Right ventricle myocardium inferior (tissue), 1 donor: ENCODE results near the gene OR51B6. TPM values are rescaled to one million over a fixed set of nuclear protein-coding genes. Genes with fewer than 3 reads are reported as not detected.
"Not testable (repeated sequence)": the region's sequence is repeated elsewhere in the genome, so short reads cannot be mapped to it uniquely, and the experiment has no call there.

Source experiments
- ATAC-seq: fragments of 200-7000 bp; cut with Tn5 transposase; one replicate; pipeline ENCODE4 v1.9.1; 2020; ENCODE audit warnings: mild to moderate bottlenecking, moderate library complexity
- DNase-seq: peaks from one replicate; pipeline ENCODE4 v3.0.0; 2021; ENCODE audit errors: missing footprints
- intact Hi-C: fragments of 100-400 bp; cut with DNase I; formaldehyde crosslinking; loops from one replicate; pipeline ENCODE4 v1.11.0; 2022
- total RNA-seq: library from RNA; stranded (reverse); fragmentation: NEBNext Ultra II Directional; extraction: Animal tissue kit (Norgen Biotek cat#: 25700); gene quantifications from one replicate; pipeline ENCODE4 v1.2.1, GENCODE V29; 2021
- donor health status: DM: no; HTN: yes; CAD: no; lungs with severe emphysema.

Gene OR51B6
- total RNA-seq, 1 donor from 2014 or later: not detected

DNA sequence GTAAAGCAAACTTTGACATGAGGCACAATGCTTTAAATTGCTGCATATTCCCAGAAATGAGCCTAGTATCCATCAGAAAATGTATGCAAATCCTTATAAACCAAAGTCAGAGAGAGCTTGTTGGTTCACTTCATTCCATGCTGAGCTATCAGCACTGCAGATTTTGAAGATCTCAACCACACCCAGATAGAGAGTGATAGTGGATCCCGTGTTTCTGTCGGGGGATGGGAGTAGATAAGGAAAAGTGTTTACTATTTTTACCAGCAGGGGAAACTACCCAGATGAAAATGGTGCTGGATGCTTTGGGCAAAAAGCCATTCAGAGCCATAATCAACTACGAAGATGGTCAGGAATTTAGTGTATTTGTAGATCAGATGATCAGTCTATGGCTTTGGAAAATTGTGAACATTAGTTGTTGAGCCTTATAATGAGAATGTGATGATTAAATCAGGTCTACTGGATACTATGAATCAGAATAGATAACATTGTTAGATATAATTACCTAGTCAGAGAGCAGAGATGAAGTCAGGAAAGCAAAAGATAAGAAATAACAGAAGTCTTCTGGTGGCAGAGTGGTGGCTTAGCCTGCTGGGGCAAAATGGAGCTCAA lies 10.8 kb downstream of the OR51B6 start:
- ATAC-seq: no peak
- intact Hi-C loops: no loop called here
- no peak for DNase-seq

DNA sequence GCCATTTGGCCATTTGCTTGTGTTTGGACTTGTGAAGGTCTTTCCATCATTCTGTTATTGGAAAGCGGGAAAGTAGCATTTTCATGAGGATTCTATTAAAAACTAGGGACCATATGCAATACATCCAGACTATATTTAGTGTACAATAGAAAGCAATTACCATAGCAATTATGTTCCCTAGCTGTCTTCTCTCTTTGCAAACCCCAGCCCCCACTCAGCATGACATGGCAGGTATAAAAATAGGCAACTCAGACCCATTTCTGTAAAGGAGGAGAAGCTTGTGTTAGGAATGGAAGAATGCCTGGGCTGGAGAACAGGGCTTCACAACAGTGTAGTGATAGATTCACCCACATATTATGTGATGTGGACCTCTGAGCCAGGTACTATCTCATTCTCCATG lies 12.4 kb downstream of the OR51B6 start:
- intact Hi-C loops: no loop called here
- ATAC-seq (no peak), DNase-seq (no peak)

DNA sequence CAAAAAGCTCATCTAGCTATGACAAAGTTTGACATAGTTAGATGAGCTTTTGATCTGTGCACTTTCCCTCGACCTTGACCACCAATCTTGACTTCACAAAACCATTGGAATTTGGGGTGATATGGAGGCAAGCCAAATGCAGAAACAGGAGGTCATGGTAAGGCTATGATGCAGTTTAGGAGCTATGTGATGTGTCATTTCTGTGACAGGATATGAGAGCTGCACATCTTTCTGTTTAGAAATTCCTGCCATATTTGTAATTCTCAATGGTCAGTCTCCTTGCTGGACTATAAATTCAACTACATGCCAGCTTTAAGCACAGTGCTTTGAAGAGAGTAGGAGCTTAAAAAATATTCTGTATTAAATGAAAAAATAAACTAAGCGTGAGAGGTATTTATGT lies 12.9 kb downstream of the OR51B6 start:
- intact Hi-C loops: no loop called here
- ATAC-seq (no peak), DNase-seq (no peak)

- ATAC-seq, DNase-seq: not testable (repeated sequence)
- intact Hi-C loops: loop anchor here (5.0 kb wide), 1 partner anchor 164 kb away; the partner anchor contains the start of gene OR51V1
These were observed 15.1 kb downstream of the OR51B6 start for GRCh38 chr11:5366365-5366764.

DNA sequence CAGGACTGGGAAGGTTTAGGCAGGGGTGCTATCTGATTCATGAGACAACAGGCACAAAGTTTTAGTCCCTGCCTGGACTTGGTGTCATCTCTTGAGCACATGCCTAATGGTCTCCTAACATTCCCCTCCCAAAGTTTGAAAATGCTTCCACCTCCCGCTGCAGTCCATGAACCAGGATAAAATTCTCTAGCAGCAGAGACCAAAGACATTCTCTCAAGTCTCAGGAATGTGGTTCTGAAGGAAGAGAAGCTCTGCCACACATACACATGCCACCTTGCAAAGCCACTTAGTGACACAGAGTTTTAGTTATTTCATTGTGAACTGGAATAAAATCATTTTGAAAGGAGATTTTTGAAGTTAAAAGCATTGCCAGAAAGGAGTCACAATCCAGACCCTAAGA lies 15.5 kb downstream of the OR51B6 start:
- no peak for DNase-seq
- ATAC-seq: no peak
- intact Hi-C loops: loop anchor here (5.0 kb wide), 1 partner anchor 165 kb away; the partner anchor contains the start of gene OR51V1

- intact Hi-C loops: loop anchor here (5.0 kb wide), 1 partner anchor 165 kb away; the partner anchor contains the start of gene OR51V1
- peak; percentile 39 for ATAC-seq
- no peak for DNase-seq
These were observed 16.3 kb downstream of the OR51B6 start for GRCh38 chr11:5367448-5368074.

DNA sequence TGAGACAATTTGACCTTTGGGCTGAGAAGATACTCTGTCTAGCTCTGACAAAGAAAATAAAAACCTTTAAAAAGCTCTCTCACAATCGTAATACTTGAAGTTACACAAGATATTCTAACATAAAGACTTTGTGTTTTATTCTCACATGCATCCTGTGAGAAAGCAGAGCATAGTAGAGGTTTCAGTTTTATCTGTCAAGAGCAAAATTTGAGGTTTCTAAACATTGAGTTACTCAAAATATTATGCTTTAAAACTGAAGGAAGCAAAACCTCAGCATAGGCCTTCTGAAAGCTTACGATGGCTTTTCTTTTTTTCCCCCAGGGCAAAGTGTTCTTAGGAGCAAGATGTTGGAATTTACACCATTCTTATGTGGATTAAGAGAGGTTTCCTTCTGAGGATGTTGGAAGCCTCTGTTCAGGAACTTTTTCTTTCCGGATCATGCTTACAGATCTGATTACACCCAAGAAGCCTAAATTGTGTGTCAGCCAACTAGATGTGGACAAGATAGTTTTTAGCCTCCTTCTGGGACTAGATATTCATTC lies 17.3 kb downstream of the OR51B6 start:
- intact Hi-C loops: loop anchor here (5.0 kb wide), 1 partner anchor 166 kb away; the partner anchor contains the start of gene OR51V1
- no peak for DNase-seq
- no peak for ATAC-seq

- ATAC-seq: no peak
- intact Hi-C loops: loop anchor here (5.0 kb wide), 1 partner anchor 167 kb away; the partner anchor contains the start of gene OR51V1
- no peak for DNase-seq
These were observed 18.5 kb downstream of the OR51B6 start for GRCh38 chr11:5369789-5370188.

- no peak for DNase-seq
- intact Hi-C loops: loop anchor here (2.0 to 5.0 kb wide), 2 partner anchors 179 to 256 kb away; partner anchors contain the start of gene OR51V1
- peak; percentile 44 for ATAC-seq
These were observed 29.5 kb downstream of the OR51B6 start for GRCh38 chr11:5380740-5381342.

GRCh38 chr11:5383576-5383975 lies 32.3 kb downstream of the OR51B6 start, which contains the start of gene OR51M1:
OR51M1 (plus strand) TSS chr11:5383812; CDS start chr11:5389399, 5,587 bp downstream.
- ATAC-seq (no peak), DNase-seq (no peak)
- intact Hi-C loops: loop anchor here (5.0 kb wide), 1 partner anchor 181 kb away; the partner anchor contains the start of gene OR51V1

DNA sequence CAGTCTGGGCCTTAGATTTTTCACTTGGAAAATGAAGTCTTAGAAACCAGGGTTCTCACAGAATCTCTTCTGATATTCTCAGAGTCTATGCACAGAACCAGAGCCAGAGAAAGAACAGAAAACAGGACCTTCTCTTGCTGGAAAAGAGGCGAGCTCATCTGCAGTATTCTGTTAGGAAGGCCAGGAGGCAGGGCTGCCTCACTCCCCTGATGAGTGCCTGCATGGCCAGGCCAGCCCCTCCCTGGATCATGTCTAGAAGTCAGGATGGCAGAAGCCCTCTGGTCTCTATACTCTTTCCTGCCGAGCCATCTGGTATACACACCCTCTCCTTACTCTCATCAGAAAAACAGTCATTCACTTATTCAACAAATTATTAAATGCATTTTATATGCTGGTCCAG lies 33.0 kb downstream of the OR51B6 start:
- DNase-seq: no peak
- intact Hi-C loops: loop anchor here (5.0 kb wide), 1 partner anchor 182 kb away; the partner anchor contains the start of gene OR51V1
- no peak for ATAC-seq

DNA sequence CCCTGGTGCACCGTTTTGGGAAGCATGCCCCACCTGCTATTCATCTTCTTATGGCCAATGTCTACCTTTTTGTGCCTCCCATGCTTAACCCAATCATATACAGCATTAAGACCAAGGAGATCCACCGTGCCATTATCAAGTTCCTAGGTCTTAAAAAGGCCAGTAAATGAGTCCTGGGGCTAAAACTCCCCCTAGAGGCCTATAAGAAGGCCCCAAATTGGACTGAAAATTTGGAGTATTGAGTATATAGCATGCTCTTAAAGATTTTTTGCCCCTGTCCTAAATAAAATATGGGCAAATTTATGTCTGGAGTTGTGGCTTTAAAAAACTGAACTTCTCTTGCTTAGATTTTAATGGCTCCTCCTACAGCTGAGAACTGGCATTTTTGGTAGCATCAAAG lies 38.9 kb downstream of the OR51B6 start:
- no peak for ATAC-seq
- intact Hi-C loops: no loop called here

DNA sequence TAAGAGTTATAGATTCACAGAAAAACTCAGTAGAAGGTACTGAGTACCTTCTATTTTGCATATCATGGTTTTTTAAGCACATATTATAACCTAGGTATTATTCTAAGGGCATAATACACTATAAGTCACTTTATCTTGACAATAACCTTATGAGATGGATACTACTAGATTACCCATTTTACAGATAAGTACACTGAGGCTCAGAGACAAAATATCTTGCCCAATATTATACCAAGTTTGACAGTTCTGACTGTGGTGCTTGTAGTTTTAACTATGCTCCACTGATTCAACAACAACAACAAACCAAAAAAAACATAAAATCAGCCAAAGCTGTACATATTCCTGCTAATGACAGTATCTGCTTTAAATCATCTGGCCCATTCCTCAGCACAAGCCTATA lies 42.8 kb downstream of the OR51B6 start:
- DNase-seq (no peak), ATAC-seq (no peak)
- intact Hi-C loops: no loop called here

More for the DNA sequence above, 38.9 kb downstream of the OR51B6 start:
- no peak for DNase-seq

DNA sequence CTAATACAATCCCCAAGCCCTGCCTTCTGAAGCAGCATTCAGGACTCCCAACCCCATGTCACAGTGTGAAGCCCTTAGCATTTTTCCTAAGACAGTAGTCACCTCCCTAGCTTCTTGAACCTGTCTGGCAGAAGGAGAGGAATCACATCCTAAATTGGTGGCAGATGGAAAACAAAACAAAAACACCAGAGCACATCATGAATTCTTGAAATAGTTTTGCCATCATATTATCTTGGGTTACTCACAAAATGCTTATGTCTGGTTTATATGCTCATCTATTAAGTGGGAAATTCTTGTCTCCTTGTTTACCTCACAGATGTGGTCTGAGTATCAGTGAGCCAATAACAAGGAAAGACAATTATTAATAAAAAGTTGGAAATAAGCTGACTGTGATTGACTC lies 47.6 kb downstream of the OR51B6 start:
- intact Hi-C loops: no loop called here
- DNase-seq (no peak), ATAC-seq (no peak)

Other genes starting within 250 kb of the OR51B6 start
- gene OR52A5, start 213.2 kb upstream of the OR51B6 start, total RNA-seq: not detected
- gene OR52A1, start 196.8 kb upstream of the OR51B6 start, total RNA-seq: not detected
- gene OR51V1, start 150.8 kb upstream of the OR51B6 start, total RNA-seq: not detected
- 140 TPM for gene HBB, start 124.4 kb upstream of the OR51B6 start, total RNA-seq
- gene HBD, start 117.0 kb upstream of the OR51B6 start, total RNA-seq: not detected
- not detected for gene HBG1, start 101.7 kb upstream of the OR51B6 start, total RNA-seq
- gene HBG2, start 96.7 kb upstream of the OR51B6 start, total RNA-seq: not detected
- gene HBE1, start 81.6 kb upstream of the OR51B6 start, total RNA-seq: not detected
- not detected for gene OR51B4, start 49.6 kb upstream of the OR51B6 start, total RNA-seq
- gene OR51B2, start 27.2 kb upstream of the OR51B6 start, total RNA-seq: not detected
- gene OR51B5, start 8.0 kb upstream of the OR51B6 start, total RNA-seq: not detected
- not detected for gene OR51M1, start 32.3 kb downstream of the OR51B6 start, total RNA-seq
- not detected for gene OR51Q1, start 70.6 kb downstream of the OR51B6 start, total RNA-seq
- not detected for gene OR51I1, start 90.0 kb downstream of the OR51B6 start, total RNA-seq
- not detected for gene OR51I2, start 97.8 kb downstream of the OR51B6 start, total RNA-seq
- gene OR52D1, start 137.2 kb downstream of the OR51B6 start, total RNA-seq: not detected
- gene UBQLN3, start 158.4 kb downstream of the OR51B6 start, total RNA-seq: not detected
- 0.24 TPM for gene UBQLNL, start 165.2 kb downstream of the OR51B6 start, total RNA-seq
- gene OR52H1, start 197.0 kb downstream of the OR51B6 start, total RNA-seq: not detected
- gene OR52B6, start 229.4 kb downstream of the OR51B6 start, total RNA-seq: not detected
- 0.84 TPM for gene TRIM6, start 245.1 kb downstream of the OR51B6 start, total RNA-seq